T-cell (primary cell): ENCODE results near the gene KLHDC10. TPM values are rescaled to one million over a fixed set of nuclear protein-coding genes. Genes with fewer than 3 reads are reported as not detected.

Experiments
- ATAC-seq, 4 experiments: fragments of 200-7000 bp in 3 of 4; fragments of 150-1000 bp in 1 of 4; cut with Tn5 transposase; replicated peaks in 1 of 4; 1 replicate in 3 of 4; 2 replicates in 1 of 4; pipeline ENCODE4 v1.10.0; 2021; ENCODE audit warnings: moderate library complexity in 3 of 4, mild to moderate bottlenecking in 2 of 4, moderate number of reproducible peaks in 1 of 4
- CTCF ChIA-PET, 2 donors: fragments of 300-600 bp; sonication (Branson Sonifier 250); formaldehyde crosslinking; loops; one replicate each; lab custom pipeline; 2022; ENCODE audit warnings: antibody characterized with exemption in 2 of 2; lab: Charles Lee
- POLR2A ChIA-PET, 2 donors: fragments of 300-600 bp; sonication (Branson Sonifier 250); formaldehyde crosslinking; loops; one replicate each; lab custom pipeline; 2022; ENCODE audit warnings: antibody characterized with exemption in 2 of 2; lab: Charles Lee
- DNase-seq, 35 experiments: peaks; one replicate each; pipeline versions ENCODE4 v3.0.0 to v3.0.0-alpha.2; 2013 to 2023
- H3K27ac ChIP-seq: one replicate; pipeline ENCODE4 v1.5.1; 2013; ENCODE audit warnings: low read length
- H3K27me3 ChIP-seq, 2 experiments: replicated peaks in 1 of 2; 1 replicate in 1 of 2; 2 replicates in 1 of 2; pipeline versions ENCODE4 v1.6.1 to v1.7.0; 2013; ENCODE audit warnings: low read length in 1 of 2, mixed read lengths in 1 of 2; ENCODE audit not compliant: control insufficient read depth in 2 of 2, insufficient read depth in 2 of 2; ENCODE audit errors: extremely low read depth in 1 of 2
- H3K36me3 ChIP-seq, 2 donors: 1 replicate in 1 of 2; 2 replicates in 1 of 2; pipeline versions ENCODE4 v1.6.1 to v1.7.0; 2013; ENCODE audit warnings: low read length in 1 of 2; ENCODE audit not compliant: control insufficient read depth in 2 of 2, insufficient read depth in 1 of 2; ENCODE audit errors: extremely low read depth in 1 of 2
- H3K4me1 ChIP-seq, 2 experiments: 1 replicate in 1 of 2; 2 replicates in 1 of 2; pipeline versions ENCODE4 v1.6.1 to v1.7.0; 2013; ENCODE audit warnings: low read length in 2 of 2, mixed read lengths in 1 of 2; ENCODE audit not compliant: insufficient read depth in 2 of 2, control insufficient read depth in 1 of 2; ENCODE audit errors: extremely low read depth in 1 of 2
- H3K4me3 ChIP-seq, 2 donors: 1 replicate in 1 of 2; 2 replicates in 1 of 2; pipeline versions ENCODE4 v1.5.1 to v1.7.0; 2013; ENCODE audit warnings: mild to moderate bottlenecking in 2 of 2, low read length in 1 of 2, moderate library complexity in 1 of 2; ENCODE audit not compliant: control insufficient read depth in 1 of 2; ENCODE audit errors: extremely low read depth in 1 of 2
- H3K9me3 ChIP-seq: 2 replicates; pipeline ENCODE4 v1.7.0; 2013
- H3K27ac Mint-ChIP-seq, 2 donors: one replicate each; pipeline ENCODE4 v1.8.0; 2020 to 2021; ENCODE audit warnings: mild to moderate bottlenecking in 2 of 2, mixed read lengths in 2 of 2
- H3K27me3 Mint-ChIP-seq, 2 donors: one replicate each; pipeline ENCODE4 v1.8.0; 2021 to 2022; ENCODE audit warnings: mixed read lengths in 2 of 2
- H3K36me3 Mint-ChIP-seq: one replicate; pipeline ENCODE4 v1.8.0; 2021; ENCODE audit warnings: mixed read lengths
- H3K4me1 Mint-ChIP-seq, 3 donors: one replicate each; pipeline ENCODE4 v1.8.0; 2020 to 2022; ENCODE audit warnings: mixed read lengths in 3 of 3, mild to moderate bottlenecking in 1 of 3
- H3K4me3 Mint-ChIP-seq, 3 donors: one replicate each; pipeline ENCODE4 v1.8.0; 2020 to 2022; ENCODE audit warnings: mild to moderate bottlenecking in 3 of 3, mixed read lengths in 3 of 3, moderate library complexity in 3 of 3
- H3K9me3 Mint-ChIP-seq, 3 donors: one replicate each; pipeline ENCODE4 v1.8.0; 2020 to 2022; ENCODE audit warnings: mixed read lengths in 3 of 3
- WGBS: methylation state at CpG from one replicate; pipeline ENCODE4 v1.1.5; 2013; ENCODE audit warnings: missing lambda C conversion rate; ENCODE audit not compliant: insufficient coverage; 5-methylcytosine and 5-hydroxymethylcytosine counted together
- total RNA-seq, 35 experiments: library from RNA in 6 of 35; stranded (reverse) in 6 of 35; fragments of 120-200 nt in 1 of 35; gene quantifications; one replicate each; pipeline versions ENCODE4 v1.2.1 to v1.2.4 and lab custom pipeline; 2013 to 2026

KLHDC10 gene
- total RNA-seq, 5 donors from 2014 or later (not counting 1 experiment from before 2014, with no cell fraction given), result 15.2 to 20.5 (median 16.4) TPM

GRCh38 chr7:130134106-130134636 is 63.8 kb downstream of the KLHDC10 start:
- H3K36me3 Mint-ChIP-seq, result peaks cover 48% of the 10 kb centered on the region
- Histone ChIP-seq H3K4me1 (no peaks in the 10 kb centered on the region), H3K36me3 (peaks cover 0 to 39% of the 10 kb centered on the region in 2 donors), H3K27me3 (no peaks in the 10 kb centered on the region), H3K9me3 (no peaks in the 10 kb centered on the region), H3K27ac (no peak overlapping the region), H3K4me3 (no peak overlapping the region)
- no peak overlapping the region for H3K4me3 Mint-ChIP-seq
- H3K4me1 Mint-ChIP-seq, result peaks cover 5 to 11% (median 8%) of the 10 kb centered on the region in 3 donors
- no peak overlapping the region for H3K27ac Mint-ChIP-seq
- DNase-seq (no peak), ATAC-seq (no peak)
- no peaks in the 10 kb centered on the region for H3K9me3 Mint-ChIP-seq
- POLR2A ChIA-PET, result interaction anchor here in 1 of 2 donors (0.6 kb wide), 1 partner anchor 84 kb away, joined by 3 read pairs; no protein-coding TSS in a partner anchor
- WGBS, result no CpG with 5 or more reads among the region's 4 CpGs
- H3K27me3 Mint-ChIP-seq, result no peaks in the 10 kb centered on the region
- CTCF ChIA-PET, result interaction anchor here (0.5 to 0.7 kb wide), 4 partner anchors 315 to 1987 kb away, joined by 3 to 4 read pairs (median 3); no protein-coding TSS in a partner anchor

GRCh38 chr7:130134726-130135125 is 64.4 kb downstream of the KLHDC10 start:
- CTCF ChIA-PET, result interaction anchor here (0.5 to 0.7 kb wide), 4 partner anchors 314 to 1987 kb away, joined by 3 to 4 read pairs (median 3); no protein-coding TSS in a partner anchor
- POLR2A ChIA-PET, result interaction anchor here in 1 of 2 donors (0.6 kb wide), 1 partner anchor 12 kb away, joined by 5 read pairs; no protein-coding TSS in a partner anchor
- no peak overlapping the region for H3K4me3 Mint-ChIP-seq
- Histone ChIP-seq H3K36me3 (peaks cover 0 to 34% of the 10 kb centered on the region in 2 donors), H3K9me3 (no peaks in the 10 kb centered on the region), H3K27ac (no peak overlapping the region), H3K27me3 (no peaks in the 10 kb centered on the region), H3K4me1 (no peaks in the 10 kb centered on the region), H3K4me3 (no peak overlapping the region)
- H3K36me3 Mint-ChIP-seq, result peaks cover 46% of the 10 kb centered on the region
- WGBS, result 100% methylated on average over 3 of the region's 7 CpGs
- ATAC-seq (no peak), DNase-seq (no peak)
- peaks cover 8 to 11% (median 9%) of the 10 kb centered on the region in 3 donors for H3K4me1 Mint-ChIP-seq
- no peaks in the 10 kb centered on the region for H3K27me3 Mint-ChIP-seq
- no peaks in the 10 kb centered on the region for H3K9me3 Mint-ChIP-seq
- no peak overlapping the region for H3K27ac Mint-ChIP-seq

- H3K4me3 ChIP-seq, result no peak overlapping the region
- WGBS, result 92% methylated on average over 5 of the region's 10 CpGs
- H3K9me3 Mint-ChIP-seq, result no peaks in the 10 kb centered on the region
- ChIA-PET CTCF (interaction anchor here in 1 of 2 donors (0.7 kb wide), 2 partner anchors 573 to 1988 kb away, joined by 3 read pairs; no protein-coding TSS in a partner anchor), POLR2A (interaction anchor here in 1 of 2 donors (0.6 kb wide), 1 partner anchor 12 kb away, joined by 5 read pairs; no protein-coding TSS in a partner anchor)
- no peaks in the 10 kb centered on the region for H3K9me3 ChIP-seq
- no peak for DNase-seq
- no peaks in the 10 kb centered on the region for H3K4me1 ChIP-seq
- no peak for ATAC-seq
- H3K27me3 ChIP-seq, result no peaks in the 10 kb centered on the region
- no peaks in the 10 kb centered on the region for H3K27me3 Mint-ChIP-seq
- H3K36me3 Mint-ChIP-seq, result peaks cover 41% of the 10 kb centered on the region
- peaks cover 8 to 18% (median 9%) of the 10 kb centered on the region in 3 donors for H3K4me1 Mint-ChIP-seq
- peaks cover 0 to 28% of the 10 kb centered on the region in 2 donors for H3K36me3 ChIP-seq
- no peak overlapping the region for H3K4me3 Mint-ChIP-seq
- no peak overlapping the region for H3K27ac Mint-ChIP-seq
- H3K27ac ChIP-seq, result no peak overlapping the region
These were observed 65.2 kb downstream of the KLHDC10 start for GRCh38 chr7:130135208-130136205.

- H3K9me3 ChIP-seq, result no peaks in the 10 kb centered on the region
- no peaks in the 10 kb centered on the region for H3K27me3 ChIP-seq
- Mint-ChIP-seq H3K27ac (peak overlapping the region in 1 of 2 donors; percentile 1), H3K4me1 (peaks cover 11 to 24% (median 13%) of the 10 kb centered on the region in 3 donors), H3K4me3 (no peak overlapping the region), H3K27me3 (no peaks in the 10 kb centered on the region), H3K36me3 (peaks cover 33% of the 10 kb centered on the region), H3K9me3 (no peaks in the 10 kb centered on the region)
- DNase-seq (no peak), ATAC-seq (no peak)
- ChIA-PET POLR2A (no interaction called here), CTCF (no interaction called here)
- peaks cover 0 to 19% of the 10 kb centered on the region in 2 donors for H3K36me3 ChIP-seq
- no peak overlapping the region for H3K27ac ChIP-seq
- H3K4me1 ChIP-seq, result peaks cover 0 to 11% of the 10 kb centered on the region in 2 experiments
- no CpG with 5 or more reads among the region's 1 CpG for WGBS
- H3K4me3 ChIP-seq, result no peak overlapping the region
These were observed 66.3 kb downstream of the KLHDC10 start for GRCh38 chr7:130136579-130137167.

- no peak overlapping the region for H3K27ac ChIP-seq
- CTCF ChIA-PET, result no interaction called here
- H3K9me3 ChIP-seq, result no peaks in the 10 kb centered on the region
- Mint-ChIP-seq H3K36me3 (peaks cover 29% of the 10 kb centered on the region), H3K4me1 (peaks cover 13 to 26% (median 14%) of the 10 kb centered on the region in 3 donors), H3K27me3 (no peaks in the 10 kb centered on the region), H3K9me3 (no peaks in the 10 kb centered on the region), H3K27ac (no peak overlapping the region), H3K4me3 (no peak overlapping the region)
- H3K27me3 ChIP-seq, result no peaks in the 10 kb centered on the region
- peaks cover 0 to 16% of the 10 kb centered on the region in 2 experiments for H3K4me1 ChIP-seq
- POLR2A ChIA-PET, result no interaction called here
- WGBS, result 100% methylated on average over 2 of the region's 4 CpGs
- peaks cover 0 to 19% of the 10 kb centered on the region in 2 donors for H3K36me3 ChIP-seq
- no peak for DNase-seq
- ATAC-seq, result no peak
- H3K4me3 ChIP-seq, result no peak overlapping the region
These were observed 66.9 kb downstream of the KLHDC10 start for GRCh38 chr7:130137207-130137606.
